Fibroblast of skin of back (primary cell): ENCODE data around the gene NCK2.
A peak's percentile ranks its signal among the peaks of the same experiment; 100 is the strongest.
"Not testable (repeated sequence)": the region's sequence is repeated elsewhere in the genome, so short reads cannot be mapped to it uniquely, and the experiment has no call there.

ENCODE experiments used
- DNase-seq: peaks from one replicate; pipeline ENCODE4 v3.0.0-alpha.2; 2013

NCK2 gene

GRCh38 chr2:105896765-105897163 lies 152.1 kb downstream of the NCK2 start:
- no peak for DNase-seq

GRCh38 chr2:105897694-105898093 lies 153.0 kb downstream of the NCK2 start:
- not testable (repeated sequence) for DNase-seq

DNA sequence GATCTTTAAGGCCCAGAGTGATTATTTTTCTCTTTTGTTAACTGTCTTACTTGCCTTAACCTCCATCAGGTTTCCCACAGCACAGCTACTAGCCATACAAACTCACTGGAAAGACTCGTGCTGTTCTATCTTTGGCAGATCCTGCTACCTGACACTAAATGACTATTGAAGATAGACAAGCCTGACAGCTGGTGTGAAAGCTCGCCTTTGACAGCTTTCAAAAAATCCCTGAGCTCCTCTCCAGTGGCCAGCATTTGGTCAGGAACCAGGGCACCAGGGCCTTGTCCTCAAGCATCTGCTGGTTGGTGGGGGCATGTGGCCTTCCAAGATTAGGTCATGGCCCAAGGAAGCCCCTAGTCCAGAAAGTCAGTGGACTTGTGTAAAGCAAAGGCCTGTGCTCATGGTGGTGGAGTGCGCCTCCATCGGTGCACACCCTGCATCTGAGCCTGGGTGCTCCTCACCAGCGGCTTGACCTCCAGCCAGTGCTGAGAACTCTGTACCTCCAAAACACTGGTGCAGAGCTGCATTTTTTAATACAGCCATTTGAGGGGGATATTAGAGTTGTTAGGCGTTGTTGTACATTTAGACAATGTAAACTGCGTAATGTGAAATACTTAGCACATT lies 158.5 kb downstream of the NCK2 start:
- no peak for DNase-seq

DNA sequence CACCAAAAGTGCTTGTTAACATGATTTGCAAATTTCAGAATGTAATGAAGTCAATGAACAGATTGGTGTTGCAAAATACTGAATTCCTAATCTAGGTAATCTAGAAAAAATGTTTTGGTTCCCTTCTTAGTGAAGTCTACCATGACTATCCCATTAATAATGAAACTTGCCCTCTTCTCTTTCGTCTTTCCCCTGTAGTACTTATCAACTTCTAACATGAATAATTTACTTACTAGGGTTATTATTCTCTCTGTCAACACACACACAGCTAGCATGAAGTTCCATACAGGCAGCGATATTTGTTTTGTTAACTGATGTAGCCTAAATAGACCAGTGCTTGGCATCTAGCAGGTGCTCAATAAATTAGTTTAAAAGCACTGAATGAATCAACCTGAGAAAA lies 160.2 kb downstream of the NCK2 start:
- no peak for DNase-seq

DNA sequence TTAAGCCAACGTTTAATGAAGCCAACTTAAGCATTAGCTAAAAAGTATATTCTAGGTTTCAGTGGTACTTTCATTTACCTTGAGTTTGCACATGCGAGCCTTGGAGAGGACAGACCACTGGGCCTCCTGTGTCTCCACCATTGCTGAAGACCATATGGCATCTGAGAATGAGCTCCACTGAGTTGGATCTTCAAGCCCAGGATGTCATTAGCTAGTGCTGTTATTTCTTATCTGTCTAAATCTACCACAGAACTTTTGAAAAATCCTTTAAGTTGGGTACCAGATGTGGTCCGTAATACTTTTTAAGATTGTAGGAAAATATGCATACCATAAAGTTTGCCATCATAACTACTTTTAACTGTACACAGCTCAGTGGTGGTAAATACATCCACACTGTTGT lies 161.8 kb downstream of the NCK2 start:
- DNase-seq = no peak

DNA sequence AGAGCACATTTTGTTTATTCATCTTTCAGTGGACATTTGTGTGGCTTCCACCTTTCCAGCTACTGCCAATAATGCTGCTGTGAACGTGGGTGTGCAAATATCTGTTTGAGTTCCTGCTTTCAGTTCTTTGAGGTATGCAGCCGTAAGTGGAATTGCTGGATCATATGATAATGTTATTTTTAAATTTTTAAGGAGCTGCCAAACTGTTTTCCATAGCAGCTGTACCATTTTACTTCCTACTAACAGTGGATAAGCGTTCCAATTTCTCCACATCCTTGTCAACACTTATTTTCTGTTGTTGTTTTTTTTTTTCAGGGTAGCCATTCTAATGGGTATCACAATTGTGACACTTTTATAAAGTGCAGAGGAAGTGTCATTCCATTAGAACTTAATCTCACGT lies 162.5 kb downstream of the NCK2 start:
- no peak for DNase-seq

GRCh38 chr2:105909215-105909614 lies 164.5 kb downstream of the NCK2 start:
- DNase-seq = no peak

GRCh38 chr2:105910497-105911238 lies 166.0 kb downstream of the NCK2 start:
- no peak for DNase-seq

DNA sequence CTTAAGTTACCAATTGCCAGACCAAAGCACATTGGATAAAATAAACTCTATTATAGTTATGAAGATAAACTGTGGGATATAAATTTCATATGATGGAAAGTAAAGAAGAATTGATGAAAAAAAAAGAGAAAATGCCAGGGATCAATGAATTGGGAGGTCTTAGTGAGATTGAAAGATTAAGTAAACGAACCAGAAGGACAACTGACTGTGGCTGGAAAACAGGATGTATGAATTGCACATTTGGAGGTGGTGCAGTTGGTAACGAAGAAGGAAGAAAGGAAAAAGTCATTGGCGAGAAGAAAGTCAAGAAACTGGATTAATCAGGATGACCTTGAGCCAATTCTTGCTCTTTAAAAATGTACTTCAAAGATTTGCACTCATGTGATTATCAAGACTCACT lies 166.7 kb downstream of the NCK2 start:
- no peak for DNase-seq

- no peak for DNase-seq
These were observed 167.4 kb downstream of the NCK2 start for GRCh38 chr2:105912081-105912480.

GRCh38 chr2:105915005-105915558 lies 170.4 kb downstream of the NCK2 start:
- DNase-seq = no peak

DNA sequence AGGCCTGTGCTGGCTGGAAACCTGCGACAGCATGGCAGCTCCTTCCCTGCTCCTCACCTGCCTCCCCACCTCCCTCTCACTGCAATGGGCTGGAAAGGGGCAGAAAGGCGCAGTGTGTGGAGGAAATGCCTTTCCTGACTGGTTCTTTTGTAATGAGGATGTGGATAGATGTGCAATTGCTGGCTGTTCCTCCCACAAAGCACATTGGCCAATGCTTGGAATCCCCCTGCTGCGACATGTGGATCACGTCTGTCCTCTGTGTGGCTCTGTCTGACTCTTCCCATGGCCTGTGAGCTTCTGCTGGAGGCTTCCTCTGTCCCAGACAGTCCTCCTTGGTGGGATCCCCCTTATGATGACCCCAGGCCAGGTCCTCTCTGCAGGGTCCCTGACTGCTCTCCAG lies 172.5 kb downstream of the NCK2 start:
- DNase-seq = no peak

DNA sequence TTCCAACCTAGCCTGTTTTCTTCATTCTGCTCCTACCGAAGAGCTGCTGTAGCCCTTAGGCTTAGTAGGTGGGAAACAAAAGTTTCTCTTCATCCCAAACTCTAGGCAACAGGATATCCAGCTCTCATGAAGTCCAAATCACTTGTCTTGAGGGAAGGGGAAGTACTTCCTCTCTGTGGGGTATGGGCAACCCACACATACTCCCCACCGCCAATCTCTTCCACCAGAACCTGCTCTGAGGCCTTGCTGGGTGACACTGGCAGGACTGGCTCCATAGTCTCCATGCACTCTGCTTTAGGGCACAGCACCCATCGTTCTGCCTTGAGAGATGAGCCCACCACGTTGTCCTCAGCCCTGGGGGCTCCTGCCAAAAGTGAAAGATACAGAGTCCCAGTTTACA lies 173.0 kb downstream of the NCK2 start:
- no peak for DNase-seq

DNA sequence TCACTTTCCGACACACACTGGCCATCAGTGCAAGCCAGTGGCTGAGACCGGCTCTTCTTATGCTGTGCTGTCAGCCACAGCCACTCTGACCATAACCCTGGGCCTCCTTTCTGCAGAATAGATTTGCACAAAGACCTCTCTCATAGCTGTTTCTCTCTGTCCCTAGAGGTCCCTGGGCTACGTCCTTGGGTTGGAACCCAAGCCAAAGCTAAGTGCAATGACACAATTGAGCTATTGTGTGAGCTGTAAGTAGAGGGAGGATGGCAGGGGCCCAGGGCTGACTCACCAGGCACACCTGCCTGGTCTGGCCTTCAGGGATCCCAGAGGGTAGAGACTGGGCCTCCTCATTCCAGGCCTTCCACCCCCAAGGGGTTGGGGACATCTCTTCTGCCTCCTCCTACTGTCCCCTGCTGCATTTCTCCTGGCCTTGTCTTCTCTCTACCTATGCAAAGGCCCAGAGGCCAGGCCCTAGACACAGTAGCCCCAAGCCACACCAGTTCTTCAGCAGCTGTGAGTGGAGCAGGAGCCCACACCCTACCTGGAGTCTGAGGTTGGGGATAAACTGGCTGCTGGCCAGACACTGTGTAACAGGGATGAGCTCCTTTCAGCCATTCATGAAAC lies 174.6 kb downstream of the NCK2 start:
- no peak for DNase-seq

DNA sequence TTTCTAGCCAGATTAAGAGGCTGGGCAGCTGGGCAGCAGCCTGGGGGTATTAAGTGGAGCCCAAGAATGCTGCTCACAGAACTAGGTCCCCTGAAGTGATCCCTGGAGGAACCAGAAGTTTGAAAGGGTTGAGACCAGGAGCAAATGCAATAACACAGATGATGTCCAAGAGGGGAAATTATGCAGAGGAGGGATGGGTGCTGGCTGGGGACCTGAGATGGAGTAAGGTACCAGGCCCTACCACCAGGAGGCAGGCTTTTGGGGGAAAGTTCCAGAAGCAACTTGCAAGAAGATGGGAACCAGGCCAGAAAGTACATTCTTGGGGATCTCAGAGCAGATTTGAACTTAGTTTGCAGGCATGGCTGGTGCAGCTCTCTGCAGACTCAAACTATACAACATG lies 175.1 kb downstream of the NCK2 start:
- peak; percentile 32 for DNase-seq

DNA sequence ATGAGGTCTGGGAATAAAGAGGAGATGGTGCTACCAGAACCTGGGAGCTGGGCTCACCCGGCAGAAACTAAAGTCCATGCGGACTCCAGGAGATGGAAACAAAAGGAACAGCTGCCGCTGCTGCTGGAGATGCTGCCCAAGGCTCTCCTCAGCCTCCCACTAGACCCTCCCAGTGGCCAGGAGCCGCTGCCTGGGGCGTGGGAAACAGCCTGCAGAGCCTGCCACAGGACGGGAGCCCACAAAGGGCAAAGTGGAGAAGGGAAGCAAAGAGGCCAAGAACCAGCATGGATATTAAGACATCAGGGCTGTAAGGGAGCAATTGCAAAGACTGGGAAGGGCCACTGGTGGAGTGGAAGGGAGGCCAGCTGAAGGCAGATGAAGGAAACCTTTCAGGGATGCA lies 179.6 kb downstream of the NCK2 start:
- DNase-seq = no peak

GRCh38 chr2:105924932-105925331 lies 180.2 kb downstream of the NCK2 start:
- no peak for DNase-seq

DNA sequence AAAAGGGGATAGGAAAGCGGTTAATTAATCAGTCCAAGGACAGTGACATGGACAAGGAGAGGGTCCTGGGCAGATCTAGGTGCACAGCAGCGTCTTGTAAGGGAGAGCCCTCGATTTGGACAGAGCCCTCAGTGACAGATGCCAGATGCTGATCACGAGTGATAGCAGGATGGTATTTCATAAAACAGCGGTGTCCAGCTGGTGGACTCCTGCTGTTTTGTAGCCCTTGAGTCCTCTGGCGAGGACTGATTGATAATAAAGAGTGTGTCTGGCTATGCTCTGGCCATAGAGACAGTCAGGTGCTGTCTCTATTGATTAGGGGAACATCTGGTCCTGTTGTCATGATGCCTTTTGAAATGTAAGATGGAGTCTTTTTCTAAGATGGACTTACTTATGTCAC lies 180.7 kb downstream of the NCK2 start:
- no peak for DNase-seq

DNA sequence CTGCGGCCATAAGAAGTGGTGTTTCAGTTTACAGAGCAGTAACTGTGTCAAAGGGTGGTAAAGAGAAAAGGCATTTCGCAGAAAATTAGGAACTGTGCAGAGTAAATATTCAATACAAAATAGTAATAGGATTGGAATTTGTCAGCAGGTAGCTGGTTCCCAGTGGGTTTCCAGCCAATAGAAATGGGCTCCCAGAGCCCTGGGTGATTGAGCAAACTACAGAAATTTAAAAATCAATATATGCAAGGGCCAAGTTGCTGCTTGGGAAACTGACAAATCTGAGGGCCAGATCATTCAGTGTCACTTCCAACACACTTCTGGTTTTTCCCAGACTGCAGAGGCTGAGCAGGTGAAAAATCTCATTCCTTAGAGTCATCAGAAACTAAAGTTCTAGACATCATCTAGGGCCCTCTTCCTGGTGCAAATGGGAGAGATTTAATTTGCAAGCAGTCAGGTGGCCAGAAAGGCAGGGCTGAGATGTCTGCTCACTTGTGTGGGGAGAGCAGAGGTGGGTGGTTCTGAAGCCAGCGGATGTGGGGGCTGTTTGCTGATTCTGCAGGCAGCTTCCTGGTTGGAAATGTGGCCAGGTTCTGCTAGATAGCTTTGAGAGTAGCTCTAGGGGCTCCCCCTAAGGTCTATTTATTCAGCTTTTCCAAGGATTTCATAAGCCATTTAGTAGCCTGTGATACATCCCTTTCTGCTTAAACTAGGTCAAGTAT lies 182.4 kb downstream of the NCK2 start:
- no peak for DNase-seq

DNA sequence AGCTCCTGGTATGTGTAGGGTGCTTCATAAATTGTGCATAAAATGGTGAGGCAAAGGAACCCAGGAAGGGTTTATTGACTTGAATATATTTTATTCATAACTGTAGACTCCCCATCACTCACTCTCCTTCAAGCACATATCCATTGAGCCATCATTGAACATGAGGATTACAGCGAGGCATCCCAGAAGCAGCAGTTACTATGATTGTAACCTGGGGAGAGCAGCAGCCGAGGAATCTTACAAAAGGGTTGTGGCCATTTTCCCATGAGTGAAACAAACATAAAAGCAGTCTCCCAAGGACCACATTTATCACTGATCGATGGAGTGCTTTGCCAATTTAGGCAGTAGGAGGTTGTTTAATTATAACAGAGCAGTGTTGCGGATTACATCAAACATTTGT lies 183.4 kb downstream of the NCK2 start:
- DNase-seq = no peak

DNA sequence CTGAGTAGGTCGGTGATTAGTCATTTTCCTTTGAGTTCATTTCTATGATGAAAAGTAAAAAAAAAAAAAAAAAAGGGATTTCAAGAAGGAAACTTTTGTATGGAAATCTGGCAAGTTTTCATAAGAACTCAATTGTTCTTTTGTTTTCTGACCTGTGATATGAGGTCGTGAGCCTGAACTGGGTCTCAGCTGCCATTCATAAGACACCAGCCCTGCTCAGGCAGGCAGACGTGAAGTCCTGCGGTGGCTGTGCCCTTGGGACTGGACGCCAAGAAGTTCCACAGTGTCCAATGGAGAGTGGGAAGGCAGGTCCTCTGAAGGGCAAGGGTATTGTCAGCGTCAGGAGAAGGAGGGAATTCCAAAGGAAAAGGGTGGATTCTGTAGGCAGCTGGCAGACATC lies 183.9 kb downstream of the NCK2 start:
- no peak for DNase-seq

DNA sequence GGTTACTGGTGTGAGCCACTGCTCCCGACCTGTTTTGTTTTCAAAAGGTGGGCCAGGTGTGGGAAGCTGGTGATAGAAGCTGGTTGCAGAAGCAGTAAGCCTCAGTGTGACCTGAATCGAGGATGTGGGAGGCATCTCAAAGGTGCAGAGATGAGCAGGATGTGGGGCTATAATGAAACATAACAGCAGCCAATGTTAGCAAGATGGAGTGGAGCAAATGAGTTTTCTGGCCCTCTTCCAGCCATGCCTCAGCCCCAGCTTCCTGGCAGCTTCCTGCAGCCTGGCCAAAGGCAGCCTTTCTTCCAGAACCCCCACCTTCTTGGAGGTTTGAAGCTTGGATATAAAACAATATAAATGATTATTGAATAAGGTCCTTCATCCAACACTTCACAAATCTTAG lies 184.8 kb downstream of the NCK2 start:
- DNase-seq = no peak

DNA sequence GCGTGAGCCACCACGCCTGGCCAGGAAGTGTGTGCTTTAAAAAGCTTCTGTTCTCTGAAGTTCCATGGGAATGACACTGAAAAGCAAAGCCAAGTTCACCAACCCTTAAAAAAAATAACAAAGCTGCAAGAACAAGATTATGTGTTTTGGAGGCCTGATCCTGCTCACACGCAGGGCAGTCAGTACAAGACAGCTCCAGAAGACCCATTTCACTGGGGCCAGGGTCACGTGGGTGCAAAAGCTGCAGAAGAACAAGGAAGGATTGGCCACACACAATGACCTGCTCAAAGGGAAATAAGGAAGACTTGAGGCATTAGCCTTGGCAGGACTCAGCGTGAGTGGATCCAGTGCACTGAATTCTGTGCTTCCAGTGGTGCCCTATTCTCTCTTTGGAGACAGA lies 187.9 kb downstream of the NCK2 start:
- DNase-seq = no peak
